ENCODE results near the gene LIG1.

- no peak for TF ChIP-seq CTCF (IDR thresholded peaks at IDR 0.05)
- no peak for TF ChIP-seq POLR2A (IDR thresholded peaks at IDR 0.05)
These were observed 4.4 kb upstream of the LIG1 start for GRCh38 chr19:48174445-48175030.
